ENCODE results near the gene CYFIP1.

Gene CYFIP1

GRCh38 chr15:22904736-22905135 lies 75.4 kb downstream of the CYFIP1 start:
- TF ChIP-seq POLR2AphosphoS5 (IDR thresholded peaks at IDR 0.05; ENCODE audit: low read depth, low read length) (no peak), REST (IDR thresholded peaks at IDR 0.05; ENCODE audit: insufficient read depth in 1 of 2, low read depth in 2 of 2, low read length in 2 of 2) (no peak), TAF1 (IDR thresholded peaks at IDR 0.05; ENCODE audit: borderline replicate concordance, insufficient read depth, low read length) (no peak), SIN3A (IDR thresholded peaks at IDR 0.05; ENCODE audit: borderline replicate concordance, insufficient read depth, low read length) (no peak), FOXP2 (optimal IDR thresholded peaks at IDR 0.05; ENCODE audit: borderline replicate concordance, extremely low read depth, extremely low read length, insufficient read depth) (no peak)

GRCh38 chr15:22903961-22904534 lies 76.1 kb downstream of the CYFIP1 start:
- TF ChIP-seq TAF1 (IDR thresholded peaks at IDR 0.05; ENCODE audit: borderline replicate concordance, insufficient read depth, low read length): no peak
- TF ChIP-seq POLR2AphosphoS5 (IDR thresholded peaks at IDR 0.05; ENCODE audit: low read depth, low read length): no peak
- no peak for TF ChIP-seq SIN3A (IDR thresholded peaks at IDR 0.05; ENCODE audit: borderline replicate concordance, insufficient read depth, low read length)
- TF ChIP-seq FOXP2 (optimal IDR thresholded peaks at IDR 0.05; ENCODE audit: borderline replicate concordance, extremely low read depth, extremely low read length, insufficient read depth): no peak
- no peak for TF ChIP-seq REST (IDR thresholded peaks at IDR 0.05; ENCODE audit: insufficient read depth in 1 of 2, low read depth in 2 of 2, low read length in 2 of 2)

- TF ChIP-seq REST (IDR thresholded peaks at IDR 0.05; ENCODE audit: insufficient read depth in 1 of 2, low read depth in 2 of 2, low read length in 2 of 2) (no peak), TAF1 (IDR thresholded peaks at IDR 0.05; ENCODE audit: borderline replicate concordance, insufficient read depth, low read length) (no peak), POLR2AphosphoS5 (IDR thresholded peaks at IDR 0.05; ENCODE audit: low read depth, low read length) (no peak), SIN3A (IDR thresholded peaks at IDR 0.05; ENCODE audit: borderline replicate concordance, insufficient read depth, low read length) (no peak), FOXP2 (optimal IDR thresholded peaks at IDR 0.05; ENCODE audit: borderline replicate concordance, extremely low read depth, extremely low read length, insufficient read depth) (no peak)
These were observed 76.7 kb downstream of the CYFIP1 start for GRCh38 chr15:22903427-22903826.

- TF ChIP-seq REST (IDR thresholded peaks at IDR 0.05; ENCODE audit: insufficient read depth in 1 of 2, low read depth in 2 of 2, low read length in 2 of 2): no peak
- no peak for TF ChIP-seq SIN3A (IDR thresholded peaks at IDR 0.05; ENCODE audit: borderline replicate concordance, insufficient read depth, low read length)
- TF ChIP-seq TAF1 (IDR thresholded peaks at IDR 0.05; ENCODE audit: borderline replicate concordance, insufficient read depth, low read length): no peak
- TF ChIP-seq POLR2AphosphoS5 (IDR thresholded peaks at IDR 0.05; ENCODE audit: low read depth, low read length): no peak
- no peak for TF ChIP-seq FOXP2 (optimal IDR thresholded peaks at IDR 0.05; ENCODE audit: borderline replicate concordance, extremely low read depth, extremely low read length, insufficient read depth)
These were observed 77.2 kb downstream of the CYFIP1 start for GRCh38 chr15:22902981-22903380.
